SK-N-SH treated with all-trans-retinoic acid at 6 μM for 48 hours (cell line): ENCODE measurements around the gene FLT3.

ENCODE experiments used
- ARNTL ChIP-seq: fragments of 450-650 bp; formaldehyde crosslinking; IDR thresholded peaks from 2 replicates; pipeline ENCODE4 v1.5.0; 2020; ENCODE audit warnings: low read depth, mild to moderate bottlenecking, moderate library complexity, borderline replicate concordance
- BACH2 ChIP-seq: fragments of 250-450 bp; sonication (Bioruptor Pico); IDR thresholded peaks from 2 replicates; pipeline ENCODE4 v1.9.0; 2021; ENCODE audit warnings: mild to moderate bottlenecking, borderline replicate concordance
- ESRRG ChIP-seq: fragments of 250-450 bp; sonication (Bioruptor Pico); IDR thresholded peaks from 2 replicates; pipeline ENCODE4 v1.6.1; 2021; ENCODE audit warnings: mild to moderate bottlenecking
- GLIS3 ChIP-seq: fragments of 250-450 bp; sonication (Bioruptor Pico); IDR thresholded peaks from 2 replicates; pipeline ENCODE4 v1.5.0; 2020; ENCODE audit warnings: mild to moderate bottlenecking, moderate library complexity
- ISL1 ChIP-seq: fragments of 250-450 bp; sonication (Bioruptor Pico); IDR thresholded peaks from 2 replicates; pipeline ENCODE4 v2.1.2; 2022; ENCODE audit warnings: mild to moderate bottlenecking, moderate library complexity
- OSR1 ChIP-seq: fragments of 250-450 bp; sonication (Bioruptor Pico); IDR thresholded peaks from 2 replicates; pipeline ENCODE4 v1.8.0; 2022; ENCODE audit warnings: moderate library complexity, mild to moderate bottlenecking, inconsistent platforms
- RARB ChIP-seq: fragments of 250-450 bp; sonication (Bioruptor Pico); IDR thresholded peaks from 2 replicates; pipeline ENCODE4 v1.8.0; 2021; ENCODE audit warnings: mild to moderate bottlenecking, moderate library complexity
- TOX ChIP-seq: fragments of 250-450 bp; sonication (Bioruptor Pico); IDR thresholded peaks from 2 replicates; pipeline ENCODE4 v1.8.0; 2021; ENCODE audit warnings: mild to moderate bottlenecking, moderate library complexity, borderline replicate concordance
- ZFP3 ChIP-seq: fragments of 250-450 bp; sonication (Bioruptor Pico); IDR thresholded peaks from 2 replicates; pipeline ENCODE4 v1.5.0; 2020; ENCODE audit warnings: mild to moderate bottlenecking, moderate library complexity
- TF ChIP-seq, protein P1 (sequence below): fragments of 250-450 bp; sonication (Bioruptor Pico); IDR thresholded peaks from 2 replicates; pipeline ENCODE4 v1.8.0; 2020; ENCODE audit warnings: mild to moderate bottlenecking, moderate library complexity, borderline replicate concordance
- TF ChIP-seq, protein P2 (sequence below): fragments of 250-450 bp; sonication (Bioruptor Pico); IDR thresholded peaks from 2 replicates; pipeline ENCODE4 v1.5.1; 2021; ENCODE audit warnings: mild to moderate bottlenecking, moderate library complexity
- TF ChIP-seq, protein P3 (sequence below): fragments of 250-450 bp; sonication (Bioruptor Pico); IDR thresholded peaks from 2 replicates; pipeline ENCODE4 v1.5.1; 2020; ENCODE audit warnings: low read depth, mild to moderate bottlenecking, moderate library complexity
- TF ChIP-seq, protein P4 (sequence below): fragments of 250-450 bp; sonication (Bioruptor Pico); IDR thresholded peaks from 2 replicates; pipeline ENCODE4 v1.5.0; 2020; ENCODE audit warnings: mild to moderate bottlenecking, moderate library complexity

DNA sequence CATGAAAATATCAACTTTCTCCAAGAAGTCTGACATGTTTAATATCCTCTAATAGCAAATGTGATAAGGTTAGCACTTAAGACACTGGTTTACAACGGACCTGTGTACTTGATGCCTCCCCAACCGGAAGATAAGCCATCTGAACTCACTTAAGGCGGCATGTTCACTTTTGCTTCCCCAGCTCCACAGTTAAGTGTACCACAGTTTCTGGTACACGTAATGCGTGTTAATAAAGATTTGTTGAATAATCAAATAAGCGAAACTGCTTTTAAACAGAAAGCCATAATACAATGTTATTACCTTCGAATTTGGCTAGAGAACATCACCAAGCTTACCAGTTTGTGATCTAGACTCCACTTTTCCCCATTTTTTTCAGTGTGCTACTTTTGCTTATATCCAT lies 36.5 kb upstream of the FLT3 start:
- no peak for TF ChIP-seq TOX (CRISPR knock-in tag)
- TF ChIP-seq ARNTL: no peak
- TF ChIP-seq, protein P1, sequence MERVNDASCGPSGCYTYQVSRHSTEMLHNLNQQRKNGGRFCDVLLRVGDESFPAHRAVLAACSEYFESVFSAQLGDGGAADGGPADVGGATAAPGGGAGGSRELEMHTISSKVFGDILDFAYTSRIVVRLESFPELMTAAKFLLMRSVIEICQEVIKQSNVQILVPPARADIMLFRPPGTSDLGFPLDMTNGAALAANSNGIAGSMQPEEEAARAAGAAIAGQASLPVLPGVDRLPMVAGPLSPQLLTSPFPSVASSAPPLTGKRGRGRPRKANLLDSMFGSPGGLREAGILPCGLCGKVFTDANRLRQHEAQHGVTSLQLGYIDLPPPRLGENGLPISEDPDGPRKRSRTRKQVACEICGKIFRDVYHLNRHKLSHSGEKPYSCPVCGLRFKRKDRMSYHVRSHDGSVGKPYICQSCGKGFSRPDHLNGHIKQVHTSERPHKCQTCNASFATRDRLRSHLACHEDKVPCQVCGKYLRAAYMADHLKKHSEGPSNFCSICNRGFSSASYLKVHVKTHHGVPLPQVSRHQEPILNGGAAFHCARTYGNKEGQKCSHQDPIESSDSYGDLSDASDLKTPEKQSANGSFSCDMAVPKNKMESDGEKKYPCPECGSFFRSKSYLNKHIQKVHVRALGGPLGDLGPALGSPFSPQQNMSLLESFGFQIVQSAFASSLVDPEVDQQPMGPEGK: no peak
- TF ChIP-seq, protein P2, sequence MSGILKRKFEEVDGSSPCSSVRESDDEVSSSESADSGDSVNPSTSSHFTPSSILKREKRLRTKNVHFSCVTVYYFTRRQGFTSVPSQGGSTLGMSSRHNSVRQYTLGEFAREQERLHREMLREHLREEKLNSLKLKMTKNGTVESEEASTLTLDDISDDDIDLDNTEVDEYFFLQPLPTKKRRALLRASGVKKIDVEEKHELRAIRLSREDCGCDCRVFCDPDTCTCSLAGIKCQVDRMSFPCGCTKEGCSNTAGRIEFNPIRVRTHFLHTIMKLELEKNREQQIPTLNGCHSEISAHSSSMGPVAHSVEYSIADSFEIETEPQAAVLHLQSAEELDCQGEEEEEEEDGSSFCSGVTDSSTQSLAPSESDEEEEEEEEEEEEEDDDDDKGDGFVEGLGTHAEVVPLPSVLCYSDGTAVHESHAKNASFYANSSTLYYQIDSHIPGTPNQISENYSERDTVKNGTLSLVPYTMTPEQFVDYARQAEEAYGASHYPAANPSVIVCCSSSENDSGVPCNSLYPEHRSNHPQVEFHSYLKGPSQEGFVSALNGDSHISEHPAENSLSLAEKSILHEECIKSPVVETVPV: no peak
- TF ChIP-seq, protein P3, sequence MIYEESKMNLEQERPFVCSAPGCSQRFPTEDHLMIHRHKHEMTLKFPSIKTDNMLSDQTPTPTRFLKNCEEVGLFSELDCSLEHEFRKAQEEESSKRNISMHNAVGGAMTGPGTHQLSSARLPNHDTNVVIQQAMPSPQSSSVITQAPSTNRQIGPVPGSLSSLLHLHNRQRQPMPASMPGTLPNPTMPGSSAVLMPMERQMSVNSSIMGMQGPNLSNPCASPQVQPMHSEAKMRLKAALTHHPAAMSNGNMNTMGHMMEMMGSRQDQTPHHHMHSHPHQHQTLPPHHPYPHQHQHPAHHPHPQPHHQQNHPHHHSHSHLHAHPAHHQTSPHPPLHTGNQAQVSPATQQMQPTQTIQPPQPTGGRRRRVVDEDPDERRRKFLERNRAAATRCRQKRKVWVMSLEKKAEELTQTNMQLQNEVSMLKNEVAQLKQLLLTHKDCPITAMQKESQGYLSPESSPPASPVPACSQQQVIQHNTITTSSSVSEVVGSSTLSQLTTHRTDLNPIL: no peak
- no peak for TF ChIP-seq ZFP3 (CRISPR knock-in tag)
- no peak for TF ChIP-seq OSR1
- TF ChIP-seq, protein P4, sequence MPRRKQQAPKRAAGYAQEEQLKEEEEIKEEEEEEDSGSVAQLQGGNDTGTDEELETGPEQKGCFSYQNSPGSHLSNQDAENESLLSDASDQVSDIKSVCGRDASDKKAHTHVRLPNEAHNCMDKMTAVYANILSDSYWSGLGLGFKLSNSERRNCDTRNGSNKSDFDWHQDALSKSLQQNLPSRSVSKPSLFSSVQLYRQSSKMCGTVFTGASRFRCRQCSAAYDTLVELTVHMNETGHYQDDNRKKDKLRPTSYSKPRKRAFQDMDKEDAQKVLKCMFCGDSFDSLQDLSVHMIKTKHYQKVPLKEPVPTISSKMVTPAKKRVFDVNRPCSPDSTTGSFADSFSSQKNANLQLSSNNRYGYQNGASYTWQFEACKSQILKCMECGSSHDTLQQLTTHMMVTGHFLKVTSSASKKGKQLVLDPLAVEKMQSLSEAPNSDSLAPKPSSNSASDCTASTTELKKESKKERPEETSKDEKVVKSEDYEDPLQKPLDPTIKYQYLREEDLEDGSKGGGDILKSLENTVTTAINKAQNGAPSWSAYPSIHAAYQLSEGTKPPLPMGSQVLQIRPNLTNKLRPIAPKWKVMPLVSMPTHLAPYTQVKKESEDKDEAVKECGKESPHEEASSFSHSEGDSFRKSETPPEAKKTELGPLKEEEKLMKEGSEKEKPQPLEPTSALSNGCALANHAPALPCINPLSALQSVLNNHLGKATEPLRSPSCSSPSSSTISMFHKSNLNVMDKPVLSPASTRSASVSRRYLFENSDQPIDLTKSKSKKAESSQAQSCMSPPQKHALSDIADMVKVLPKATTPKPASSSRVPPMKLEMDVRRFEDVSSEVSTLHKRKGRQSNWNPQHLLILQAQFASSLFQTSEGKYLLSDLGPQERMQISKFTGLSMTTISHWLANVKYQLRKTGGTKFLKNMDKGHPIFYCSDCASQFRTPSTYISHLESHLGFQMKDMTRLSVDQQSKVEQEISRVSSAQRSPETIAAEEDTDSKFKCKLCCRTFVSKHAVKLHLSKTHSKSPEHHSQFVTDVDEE (CRISPR knock-in tag): no peak
- no peak for TF ChIP-seq ISL1 (CRISPR knock-in tag)
- no peak for TF ChIP-seq GLIS3 (CRISPR knock-in tag)
- no peak for TF ChIP-seq ESRRG (CRISPR knock-in tag)
- TF ChIP-seq BACH2 (CRISPR knock-in tag): no peak
- TF ChIP-seq RARB (CRISPR knock-in tag): no peak
